Endothelial cell of umbilical vein (primary cell): ENCODE measurements around the gene NUTM1. TPM values are rescaled to one million over a fixed set of nuclear protein-coding genes. Genes with fewer than 3 reads are reported as not detected.

ENCODE experiments used
- BruUV-seq: library from RNA; stranded (reverse); fragments of 400-500 nt; replicated peaks from 2 replicates; lab custom pipeline; 2021; lab: Mats Ljungman, UMichigan
- CTCF ChIA-PET: fragments of 300-600, 350-600 bp; sonication (Branson Sonifier 250); formaldehyde crosslinking; loops from one replicate; lab custom pipeline; 2021; ENCODE audit warnings: antibody characterized with exemption, inconsistent platforms; lab: Charles Lee
- POLR2A ChIA-PET: fragments of 300-600, 350-600 bp; sonication (Branson Sonifier 250); formaldehyde crosslinking; loops from one replicate; lab custom pipeline; 2021; ENCODE audit warnings: antibody characterized with exemption, inconsistent platforms; lab: Charles Lee
- DNase-seq: peaks from one replicate; pipeline ENCODE4 v3.0.0-alpha.2; 2011; ENCODE audit warnings: low read depth, low spot score
- FAIRE-seq: peaks from 2 replicates; lab custom pipeline; 2011; peaks lifted over from hg19 to GRCh38; lab: Jason Lieb, UNC
- H2AFZ ChIP-seq: 2 replicates; pipeline ENCODE4 v1.6.0; 2012; ENCODE audit warnings: low read depth, low read length, control low read depth, inconsistent platforms
- H3K27ac ChIP-seq: 2 replicates; pipeline ENCODE4 v1.5.1; 2011; ENCODE audit warnings: low read depth, mild to moderate bottlenecking, control low read depth, low read length, moderate library complexity; ENCODE audit not compliant: insufficient read depth
- H3K27me3 ChIP-seq, 2 experiments: 2 replicates each; pipeline versions ENCODE4 v1.6.0 to v1.6.1; 2011; ENCODE audit warnings: low read length in 2 of 2, mixed read lengths in 1 of 2; ENCODE audit not compliant: control insufficient read depth in 2 of 2, insufficient read depth in 2 of 2
- H3K36me3 ChIP-seq, 2 experiments: 2 replicates in 1 of 2; 3 replicates in 1 of 2; pipeline ENCODE4 v1.5.1; 2011; ENCODE audit warnings: low read length in 2 of 2, mild to moderate bottlenecking in 1 of 2, moderate library complexity in 1 of 2; ENCODE audit not compliant: control insufficient read depth in 2 of 2, insufficient read depth in 2 of 2; ENCODE audit errors: extremely low read depth in 1 of 2
- H3K4me1 ChIP-seq: 3 replicates; pipeline ENCODE4 v1.5.1; 2011; ENCODE audit warnings: mild to moderate bottlenecking, low read length; ENCODE audit not compliant: control insufficient read depth, insufficient read depth; ENCODE audit errors: extremely low read depth
- H3K4me2 ChIP-seq: 2 replicates; pipeline ENCODE4 v1.6.1; 2011; ENCODE audit warnings: low read length, control low read depth, mixed read lengths; ENCODE audit not compliant: insufficient read depth
- H3K4me3 ChIP-seq, 3 experiments: fragments of 200-600 bp in 1 of 3; sonication (generic), shearing (Covaris generic) in 1 of 3; replicated peaks in 1 of 3; 2 replicates each; pipeline ENCODE4 v1.5.1; 2011 to 2016; ENCODE audit warnings: control low read depth in 3 of 3, low read length in 3 of 3, mild to moderate bottlenecking in 2 of 3, inconsistent platforms in 1 of 3, low read depth in 1 of 3, moderate library complexity in 1 of 3; ENCODE audit not compliant: insufficient read depth in 1 of 3
- H3K79me2 ChIP-seq: 2 replicates; pipeline ENCODE4 v1.6.0; 2012; ENCODE audit warnings: low read length, inconsistent platforms; ENCODE audit not compliant: control insufficient read depth, insufficient read depth
- H3K9ac ChIP-seq: replicated peaks from 2 replicates; pipeline ENCODE3; 2011; ENCODE audit warnings: low read length, control low read depth; ENCODE audit not compliant: insufficient read depth; ENCODE audit errors: extremely low read depth
- H3K9me1 ChIP-seq: replicated peaks from 3 replicates; pipeline ENCODE4 v1.6.0; 2011; ENCODE audit warnings: mild to moderate bottlenecking, low read length; ENCODE audit not compliant: control insufficient read depth, insufficient read depth; ENCODE audit errors: extremely low read depth
- H3K9me3 ChIP-seq: replicated peaks from 2 replicates; pipeline ENCODE4 v1.5.1; 2012; ENCODE audit warnings: low read length, inconsistent platforms; ENCODE audit not compliant: control insufficient read depth, insufficient read depth
- H4K20me1 ChIP-seq: replicated peaks from 2 replicates; pipeline ENCODE3; 2011; ENCODE audit warnings: mild to moderate bottlenecking, low read length; ENCODE audit not compliant: control insufficient read depth, insufficient read depth; ENCODE audit errors: extremely low read depth
- FOS ChIP-seq: IDR thresholded peaks from 2 replicates; pipeline ENCODE4 v1.6.1; 2011; ENCODE audit warnings: mild to moderate bottlenecking, low read length, moderate library complexity, borderline replicate concordance; ENCODE audit not compliant: insufficient read depth
- JUN ChIP-seq: IDR thresholded peaks from 2 replicates; pipeline ENCODE4 v1.6.1; 2011; ENCODE audit warnings: borderline replicate concordance, low read depth; ENCODE audit not compliant: insufficient read length, insufficient read depth
- MAX ChIP-seq: IDR thresholded peaks from 2 replicates; pipeline ENCODE4 v1.6.1; 2011; ENCODE audit not compliant: insufficient read depth, insufficient read length
- MYC ChIP-seq: IDR thresholded peaks from one replicate; pipeline ENCODE4 v1.6.1; 2011; ENCODE audit warnings: mild to moderate bottlenecking, low read depth, low read length
- POLR2A ChIP-seq: IDR thresholded peaks from 2 replicates; pipeline ENCODE4 v1.6.1; 2012; ENCODE audit warnings: low read depth, mild to moderate bottlenecking, control low read depth, low read length
- dilution Hi-C: fragments of 300-500 bp; cut with MboI; formaldehyde crosslinking; loops from one replicate; pipeline ENCODE4 v1.15.0; 2019; ENCODE audit warnings: low sequenced_read_pairs; ENCODE audit not compliant: extremely low pct_ligation_motif_present
- intact Hi-C: fragments of 100-400 bp; cut with micrococcal nuclease; formaldehyde crosslinking; loops from one replicate; pipeline ENCODE4 v1.10.0; 2022
- polyA plus RNA-seq, 4 experiments: library from polyadenylated mRNA; depleted of rRNA in 3 of 4; stranded (reverse) in 3 of 4; unstranded in 1 of 4; fragments of >200 nt; gene quantifications; 2 replicates each; pipeline versions ENCODE4 v1.2.1 to v1.2.3, GENCODE V29; 2011 to 2012; ENCODE audit warnings: missing spikeins in 1 of 4
- total RNA-seq: library from RNA; stranded (reverse); gene quantifications from 2 replicates; pipeline ENCODE4 v1.2.3, GENCODE V29; 2021
- TF ChIP-seq, protein P1 (sequence below), 2 donors: IDR thresholded peaks; 1 replicate in 1 of 2; 2 replicates in 1 of 2; pipeline ENCODE4 v1.5.1; 2011; ENCODE audit warnings: low read length in 2 of 2, mild to moderate bottlenecking in 2 of 2, moderate library complexity in 2 of 2, control low read depth in 1 of 2, inconsistent platforms in 1 of 2, low read depth in 1 of 2; ENCODE audit not compliant: insufficient read depth in 1 of 2; ENCODE audit errors: extremely low read depth in 1 of 2

NUTM1 gene
- total and polyA plus RNA-seq, 2 donors (not counting 3 experiments of a cell fraction or from before 2014, with no cell fraction given), result not detected

- H3K9me1 ChIP-seq, result no peaks in the 10 kb centered on the region
- H3K27ac ChIP-seq, result no peak overlapping the region
- dilution Hi-C loops (no loop called here), intact Hi-C loops (loop anchor here (2.0 to 10.0 kb wide), 2 partner anchors 87 to 573 kb away; partner anchors contain the start of gene GOLGA8A)
- H3K9me3 ChIP-seq, result no peaks in the 10 kb centered on the region
- no peaks in the 10 kb centered on the region for H3K79me2 ChIP-seq
- DNase-seq (no peak), FAIRE-seq (no peak)
- no peaks in the 10 kb centered on the region for H3K4me1 ChIP-seq
- ChIA-PET CTCF (no interaction called here), POLR2A (no interaction called here)
- no TSS peak for BruUV-seq
- no peaks in the 10 kb centered on the region for H3K27me3 ChIP-seq
- H4K20me1 ChIP-seq, result no peaks in the 10 kb centered on the region
- H3K36me3 ChIP-seq, result no peaks in the 10 kb centered on the region
- no peak overlapping the region for H2AFZ ChIP-seq
- no peak overlapping the region for H3K4me3 ChIP-seq
- no peak overlapping the region for H3K9ac ChIP-seq
- TF ChIP-seq MAX (no peak), JUN (no peak), POLR2A (no peak), MYC (no peak), FOS (no peak)
- TF ChIP-seq, protein P1, sequence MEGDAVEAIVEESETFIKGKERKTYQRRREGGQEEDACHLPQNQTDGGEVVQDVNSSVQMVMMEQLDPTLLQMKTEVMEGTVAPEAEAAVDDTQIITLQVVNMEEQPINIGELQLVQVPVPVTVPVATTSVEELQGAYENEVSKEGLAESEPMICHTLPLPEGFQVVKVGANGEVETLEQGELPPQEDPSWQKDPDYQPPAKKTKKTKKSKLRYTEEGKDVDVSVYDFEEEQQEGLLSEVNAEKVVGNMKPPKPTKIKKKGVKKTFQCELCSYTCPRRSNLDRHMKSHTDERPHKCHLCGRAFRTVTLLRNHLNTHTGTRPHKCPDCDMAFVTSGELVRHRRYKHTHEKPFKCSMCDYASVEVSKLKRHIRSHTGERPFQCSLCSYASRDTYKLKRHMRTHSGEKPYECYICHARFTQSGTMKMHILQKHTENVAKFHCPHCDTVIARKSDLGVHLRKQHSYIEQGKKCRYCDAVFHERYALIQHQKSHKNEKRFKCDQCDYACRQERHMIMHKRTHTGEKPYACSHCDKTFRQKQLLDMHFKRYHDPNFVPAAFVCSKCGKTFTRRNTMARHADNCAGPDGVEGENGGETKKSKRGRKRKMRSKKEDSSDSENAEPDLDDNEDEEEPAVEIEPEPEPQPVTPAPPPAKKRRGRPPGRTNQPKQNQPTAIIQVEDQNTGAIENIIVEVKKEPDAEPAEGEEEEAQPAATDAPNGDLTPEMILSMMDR (IDR thresholded peaks at IDR 0.05; ENCODE audit: extremely low read depth in 1 of 2, insufficient read depth in 1 of 2, low read depth in 1 of 2, low read length in 2 of 2), result no peak
- no peak overlapping the region for H3K4me2 ChIP-seq
Measured at GRCh38 chr15:34347951-34348638, 5.0 kb downstream of the NUTM1 start.
